ENCODE measurements around the gene AKR1E2. TPM values are rescaled to one million over a fixed set of nuclear protein-coding genes. Genes with fewer than 3 reads are reported as not detected.

Gene AKR1E2
- total and polyA plus RNA-seq, 4 donors = 0.46 to 9.4 (median 2.6) TPM

GRCh38 chr10:4836416-4836969 lies 10.5 kb downstream of the AKR1E2 start (continued):
- TF ChIP-seq CTCF (IDR thresholded peaks at IDR 0.05; ENCODE audit: low read depth, low read length, missing input control) (no peak), JUND (IDR thresholded peaks at IDR 0.05) (no peak), ATF3 (IDR thresholded peaks at IDR 0.05) (no peak), RAD21 (IDR thresholded peaks at IDR 0.05) (no peak)

- DNase-seq (ENCODE audit: low spot score) = no peak
- Histone ChIP-seq H3K27me3 (ENCODE audit: control insufficient read depth in 4 of 4, insufficient read depth in 4 of 4, low read length in 3 of 4) (no peaks in the 10 kb centered on the region), H3K27ac (ENCODE audit: low read depth in 1 of 2, low read length in 2 of 2) (no peak overlapping the region), H3K9ac (ENCODE audit: low read depth in 1 of 2, low read length in 2 of 2) (no peak overlapping the region), H3K4me1 (ENCODE audit: control insufficient read depth in 4 of 4, insufficient read depth in 4 of 4, low read length in 3 of 4) (peaks cover 0 to 7% (median 3%) of the 10 kb centered on the region in 4 donors), H3K36me3 (ENCODE audit: control insufficient read depth in 4 of 4, insufficient read depth in 3 of 4, low read depth in 1 of 4, low read length in 3 of 4) (no peaks in the 10 kb centered on the region), H3K9me3 (ENCODE audit: control insufficient read depth in 4 of 4, low read length in 3 of 4) (no peaks in the 10 kb centered on the region), H3K4me3 (ENCODE audit: low read depth in 1 of 3, low read length in 3 of 3) (no peak overlapping the region)
- 100% methylated on average over 1 of the region's 1 CpG for WGBS
- TF ChIP-seq YY1 (IDR thresholded peaks at IDR 0.05) (no peak), HNF4A (conservative IDR thresholded peaks at IDR 0.05) (no peak)
Observed at GRCh38 chr10:4837551-4837950, 11.5 kb downstream of the AKR1E2 start.

- no peak overlapping the region for H3K9ac ChIP-seq (ENCODE audit: low read depth in 1 of 2, low read length in 2 of 2)
- 72% methylated on average over 3 of the region's 3 CpGs for WGBS
- no peaks in the 10 kb centered on the region for H3K9me3 ChIP-seq (ENCODE audit: control insufficient read depth in 4 of 4, low read length in 3 of 4)
- H3K27me3 ChIP-seq (ENCODE audit: control insufficient read depth in 4 of 4, insufficient read depth in 4 of 4, low read length in 3 of 4) = no peaks in the 10 kb centered on the region
- TF ChIP-seq TAF1 (conservative IDR thresholded peaks at IDR 0.05) (no peak), CTCF (IDR thresholded peaks at IDR 0.05; ENCODE audit: low read depth, low read length, missing input control) (no peak), FOXA1 (IDR thresholded peaks at IDR 0.05) (no peak), REST (IDR thresholded peaks at IDR 0.05) (no peak)
- no peak for DNase-seq (ENCODE audit: low spot score)
- H3K36me3 ChIP-seq (ENCODE audit: control insufficient read depth in 4 of 4, insufficient read depth in 3 of 4, low read depth in 1 of 4, low read length in 3 of 4) = no peaks in the 10 kb centered on the region
- no peak overlapping the region for H3K4me3 ChIP-seq (ENCODE audit: low read depth in 1 of 3, low read length in 3 of 3)
- no peak overlapping the region for H3K27ac ChIP-seq (ENCODE audit: low read depth in 1 of 2, low read length in 2 of 2)
- H3K4me1 ChIP-seq (ENCODE audit: control insufficient read depth in 4 of 4, insufficient read depth in 4 of 4, low read length in 3 of 4) = peaks cover 0 to 7% (median 3%) of the 10 kb centered on the region in 4 donors
Observed at GRCh38 chr10:4838743-4839142, 12.7 kb downstream of the AKR1E2 start.
